SU-DHL-6 (cell line): ENCODE measurements around the gene CDC42BPG.

Source experiments
- CTCF ChIP-seq: fragments of 200-600 bp; sonication (generic); IDR thresholded peaks from one replicate; pipeline ENCODE4 v1.5.1; 2017; ENCODE audit warnings: antibody characterized with exemption, mild to moderate bottlenecking, low read length, moderate library complexity; ENCODE audit not compliant: insufficient read depth, poor library complexity, severe bottlenecking
- EZH2phosphoT487 ChIP-seq: fragments of 200-600 bp; sonication (generic), shearing (Covaris generic); conservative IDR thresholded peaks from 2 replicates; pipeline ENCODE4 v1.6.1; 2018; ENCODE audit warnings: mild to moderate bottlenecking, antibody characterized with exemption, low read length, moderate library complexity, mixed read lengths

GRCh38 chr11:64853709-64854108 lies 9.3 kb upstream of the CDC42BPG start:
- TF ChIP-seq CTCF (no peak), EZH2phosphoT487 (no peak)
